ENCODE measurements around the gene FXN. TPM values are rescaled to one million over a fixed set of nuclear protein-coding genes. Genes with fewer than 3 reads are reported as not detected.

Gene FXN
- total RNA-seq, 2 donors from 2014 or later, result 0.68 to 4.0 TPM

- no peaks in the 10 kb centered on the region for H3K27me3 ChIP-seq (replicated peaks; ENCODE audit: insufficient read depth)
- H3K9me3 ChIP-seq, result no peaks in the 10 kb centered on the region
- no peaks in the 10 kb centered on the region for H3K4me1 ChIP-seq (ENCODE audit: control insufficient read depth in 1 of 2, low read depth in 2 of 2)
- H3K36me3 ChIP-seq, result no peaks in the 10 kb centered on the region
- TF ChIP-seq CTCF (IDR thresholded peaks at IDR 0.05), result no peak
- no peak overlapping the region for H3K4me3 ChIP-seq
- ATAC-seq (ENCODE audit: insufficient number of reproducible peaks, low FRiP score, low read depth) (no peak), DNase-seq (ENCODE audit: low spot score) (no peak)
- no peak overlapping the region for H3K27ac ChIP-seq
These were observed 37.9 kb upstream of the FXN start for GRCh38 chr9:68997666-68998065.

- Histone ChIP-seq H3K4me1 (ENCODE audit: control insufficient read depth in 1 of 2, low read depth in 2 of 2) (no peaks in the 10 kb centered on the region), H3K36me3 (no peaks in the 10 kb centered on the region), H3K9me3 (no peaks in the 10 kb centered on the region), H3K27ac (no peak overlapping the region), H3K27me3 (replicated peaks; ENCODE audit: insufficient read depth) (no peaks in the 10 kb centered on the region), H3K4me3 (no peak overlapping the region)
- ATAC-seq (ENCODE audit: insufficient number of reproducible peaks, low FRiP score, low read depth), result no peak
- no peak for DNase-seq (ENCODE audit: low spot score)
- TF ChIP-seq CTCF (IDR thresholded peaks at IDR 0.05), result no peak
These were observed 37.2 kb upstream of the FXN start for GRCh38 chr9:68998385-68998784.

- Histone ChIP-seq H3K4me3 (no peak overlapping the region), H3K4me1 (ENCODE audit: control insufficient read depth in 1 of 2, low read depth in 2 of 2) (no peaks in the 10 kb centered on the region), H3K9me3 (no peaks in the 10 kb centered on the region), H3K27me3 (replicated peaks; ENCODE audit: insufficient read depth) (no peaks in the 10 kb centered on the region), H3K36me3 (no peaks in the 10 kb centered on the region), H3K27ac (no peak overlapping the region)
- no peak for ATAC-seq (ENCODE audit: insufficient number of reproducible peaks, low FRiP score, low read depth)
- no peak for DNase-seq (ENCODE audit: low spot score)
- no peak for TF ChIP-seq CTCF (IDR thresholded peaks at IDR 0.05)
These were observed 36.7 kb upstream of the FXN start for GRCh38 chr9:68998812-68999211.

- Histone ChIP-seq H3K27ac (no peak overlapping the region), H3K27me3 (replicated peaks; ENCODE audit: insufficient read depth) (no peaks in the 10 kb centered on the region), H3K4me1 (ENCODE audit: control insufficient read depth in 1 of 2, low read depth in 2 of 2) (no peaks in the 10 kb centered on the region), H3K9me3 (no peaks in the 10 kb centered on the region), H3K4me3 (no peak overlapping the region), H3K36me3 (no peaks in the 10 kb centered on the region)
- TF ChIP-seq CTCF (IDR thresholded peaks at IDR 0.05), result peak; percentile 65
- DNase-seq (ENCODE audit: low spot score) (peak; percentile 37), ATAC-seq (ENCODE audit: insufficient number of reproducible peaks, low FRiP score, low read depth) (peak; percentile 67)
These were observed 36.0 kb upstream of the FXN start for GRCh38 chr9:68999393-69000105.

- Histone ChIP-seq H3K27me3 (replicated peaks; ENCODE audit: insufficient read depth) (no peaks in the 10 kb centered on the region), H3K4me3 (no peak overlapping the region), H3K9me3 (no peaks in the 10 kb centered on the region), H3K27ac (no peak overlapping the region), H3K36me3 (no peaks in the 10 kb centered on the region), H3K4me1 (ENCODE audit: control insufficient read depth in 1 of 2, low read depth in 2 of 2) (no peaks in the 10 kb centered on the region)
- TF ChIP-seq CTCF (IDR thresholded peaks at IDR 0.05), result no peak
- DNase-seq (ENCODE audit: low spot score), result no peak
- no peak for ATAC-seq (ENCODE audit: insufficient number of reproducible peaks, low FRiP score, low read depth)
These were observed 33.6 kb upstream of the FXN start for GRCh38 chr9:69001921-69002320.

Data from thoracic aorta (tissue), 2 donors.